Esophagus (tissue), 2 donors: Measurements from ENCODE around the gene REP15. TPM values are rescaled to one million over a fixed set of nuclear protein-coding genes. Genes with fewer than 3 reads are reported as not detected.
"Not testable (repeated sequence)": the region's sequence is repeated elsewhere in the genome, so short reads cannot be mapped to it uniquely, and the experiment has no call there.

Source experiments
- H3K27ac ChIP-seq, 2 donors: one replicate each; pipeline ENCODE4 v1.5.1; 2013; ENCODE audit warnings: low read depth in 2 of 2, mild to moderate bottlenecking in 2 of 2, inconsistent platforms in 1 of 2, low read length in 1 of 2, moderate library complexity in 1 of 2
- H3K27me3 ChIP-seq, 2 donors: one replicate each; pipeline ENCODE4 v1.6.1; 2013; ENCODE audit warnings: low read length in 2 of 2, control low read depth in 1 of 2, mild to moderate bottlenecking in 1 of 2; ENCODE audit not compliant: insufficient read depth in 2 of 2, control insufficient read depth in 1 of 2
- H3K36me3 ChIP-seq, 2 donors: one replicate each; pipeline ENCODE4 v1.6.1; 2013; ENCODE audit warnings: low read length in 1 of 2; ENCODE audit not compliant: control insufficient read depth in 2 of 2, insufficient read depth in 2 of 2
- H3K4me1 ChIP-seq, 2 donors: one replicate each; pipeline ENCODE4 v1.6.1; 2013; ENCODE audit warnings: low read length in 1 of 2; ENCODE audit not compliant: control insufficient read depth in 2 of 2, insufficient read depth in 2 of 2
- H3K4me3 ChIP-seq, 2 donors: one replicate each; pipeline ENCODE4 v1.5.1; 2013; ENCODE audit warnings: low read length in 2 of 2, mild to moderate bottlenecking in 2 of 2, low read depth in 1 of 2, moderate library complexity in 1 of 2
- H3K9me3 ChIP-seq, 2 donors: one replicate each; pipeline ENCODE4 v1.6.1; 2013; ENCODE audit warnings: mild to moderate bottlenecking in 2 of 2, low read depth in 1 of 2, low read length in 1 of 2, moderate library complexity in 1 of 2; ENCODE audit not compliant: control insufficient read depth in 2 of 2, insufficient read depth in 1 of 2
- WGBS, 2 donors: extraction: QIAGEN DNeasy Blood & Tissue Kit; methylation state at CpG; one replicate each; pipeline ENCODE4 v1.1.7; 2013; 5-methylcytosine and 5-hydroxymethylcytosine counted together
- polyA plus RNA-seq, 2 donors: library from polyadenylated mRNA; stranded (reverse); fragments of 200-250 nt; gene quantifications; one replicate each; pipeline ENCODE4 v1.2.3, GENCODE V29; 2013
- donor health status: healthy with polysubstance abuse.
- donor health status: Bipolar disorder and iron deficiency.

The REP15 gene
- polyA plus RNA-seq, 2 donors: 0.49 to 1.6 TPM

GRCh38 chr12:27710592-27711316 is 14.5 kb downstream of the REP15 start, which contains the start of gene MRPS35:
Gene MRPS35 (plus strand): TSS chr12:27710832. CDS start chr12:27710844, 12 bp downstream.
- peak within 1 kb of the TSS; percentile 85 to 93 for H3K4me3 ChIP-seq
- H3K4me1 ChIP-seq: peaks cover 0 to 6% of the 10 kb centered on the region in 2 donors
- peak within 1 kb of the TSS; percentile 80 to 81 for H3K27ac ChIP-seq
- 0 to 1% methylated on average over 46 of the region's 46 CpGs for WGBS, 2 donors
- no peaks in the 10 kb centered on the region for H3K9me3 ChIP-seq
- no peaks in the 10 kb centered on the region for H3K27me3 ChIP-seq
- no peaks in the 10 kb centered on the region for H3K36me3 ChIP-seq

GRCh38 chr12:27711317-27711682 is 15.1 kb downstream of the REP15 start:
- no peaks in the 10 kb centered on the region for H3K36me3 ChIP-seq
- peak overlapping the region; percentile 85 to 93 for H3K4me3 ChIP-seq
- H3K9me3 ChIP-seq: no peaks in the 10 kb centered on the region
- H3K4me1 ChIP-seq: peaks cover 0 to 6% of the 10 kb centered on the region in 2 donors
- 0% methylated on average over 11 of the region's 11 CpGs for WGBS, 2 donors
- H3K27ac ChIP-seq: peak overlapping the region; percentile 80 to 81
- no peaks in the 10 kb centered on the region for H3K27me3 ChIP-seq

- Histone ChIP-seq H3K4me1 (peaks cover 0 to 6% of the 10 kb centered on the region in 2 donors), H3K9me3 (no peaks in the 10 kb centered on the region), H3K27me3 (no peaks in the 10 kb centered on the region), H3K4me3 (peak overlapping the region in 1 of 2 donors; percentile 85), H3K36me3 (no peaks in the 10 kb centered on the region), H3K27ac (no peak overlapping the region)
- 56 to 80% methylated on average over 2 of the region's 2 CpGs for WGBS, 2 donors
Measured at GRCh38 chr12:27711967-27712366, 15.7 kb downstream of the REP15 start.

GRCh38 chr12:27723212-27723611 is 27.0 kb downstream of the REP15 start:
- peaks cover 0 to 3% of the 10 kb centered on the region in 2 donors for H3K36me3 ChIP-seq
- no peak overlapping the region for H3K4me3 ChIP-seq
- no peaks in the 10 kb centered on the region for H3K4me1 ChIP-seq
- no peak overlapping the region for H3K27ac ChIP-seq
- no peaks in the 10 kb centered on the region for H3K9me3 ChIP-seq
- no peaks in the 10 kb centered on the region for H3K27me3 ChIP-seq
- WGBS, 2 donors: 75 to 88% methylated on average over 1 of the region's 1 CpG

GRCh38 chr12:27730097-27730588 is 33.9 kb downstream of the REP15 start:
- Histone ChIP-seq H3K27me3 (no peaks in the 10 kb centered on the region), H3K4me1 (no peaks in the 10 kb centered on the region), H3K36me3 (peaks cover 0 to 3% of the 10 kb centered on the region in 2 donors), H3K9me3 (no peaks in the 10 kb centered on the region), H3K4me3 (no peak overlapping the region), H3K27ac (no peak overlapping the region)
- 88 to 93% methylated on average over 4 of the region's 4 CpGs for WGBS, 2 donors

- no peaks in the 10 kb centered on the region for H3K4me1 ChIP-seq
- WGBS, 2 donors: 57 to 69% methylated on average over 2 of the region's 2 CpGs
- no peaks in the 10 kb centered on the region for H3K9me3 ChIP-seq
- H3K27ac ChIP-seq: no peak overlapping the region
- H3K27me3 ChIP-seq: no peaks in the 10 kb centered on the region
- peaks cover 0 to 3% of the 10 kb centered on the region in 2 donors for H3K36me3 ChIP-seq
- no peak overlapping the region for H3K4me3 ChIP-seq
Measured at GRCh38 chr12:27732281-27732680, 36.0 kb downstream of the REP15 start.

GRCh38 chr12:27733052-27733656 is 36.9 kb downstream of the REP15 start:
- no peaks in the 10 kb centered on the region for H3K27me3 ChIP-seq
- H3K4me3 ChIP-seq: no peak overlapping the region
- peaks cover 0 to 3% of the 10 kb centered on the region in 2 donors for H3K36me3 ChIP-seq
- H3K4me1 ChIP-seq: no peaks in the 10 kb centered on the region
- WGBS, 2 donors: 30% methylated on average over 3 of the region's 3 CpGs
- H3K27ac ChIP-seq: no peak overlapping the region
- no peaks in the 10 kb centered on the region for H3K9me3 ChIP-seq

- no peaks in the 10 kb centered on the region for H3K9me3 ChIP-seq
- 93 to 97% methylated on average over 1 of the region's 1 CpG for WGBS, 2 donors
- peaks cover 0 to 3% of the 10 kb centered on the region in 2 donors for H3K36me3 ChIP-seq
- H3K27me3 ChIP-seq: no peaks in the 10 kb centered on the region
- H3K4me1 ChIP-seq: no peaks in the 10 kb centered on the region
- H3K4me3 ChIP-seq: no peak overlapping the region
- no peak overlapping the region for H3K27ac ChIP-seq
Measured at GRCh38 chr12:27733791-27734190, 37.5 kb downstream of the REP15 start.

GRCh38 chr12:27734321-27734720 is 38.1 kb downstream of the REP15 start:
- not testable (repeated sequence) for H3K27ac ChIP-seq, H3K9me3 ChIP-seq, H3K36me3 ChIP-seq, H3K27me3 ChIP-seq, H3K4me1 ChIP-seq, H3K4me3 ChIP-seq
- WGBS, 2 donors: 93 to 94% methylated on average over 9 of the region's 9 CpGs
